GM23338 (cell line): ENCODE data around the gene EXOG. TPM values are rescaled to one million over a fixed set of nuclear protein-coding genes. Genes with fewer than 3 reads are reported as not detected.

ENCODE experiments used
- ATAC-seq: fragments of 200-7000 bp; cut with Tn5 transposase; 3 replicates; pipeline ENCODE4 v1.9.1; 2020
- DNase-seq: peaks from one replicate; pipeline ENCODE4 v3.0.0-alpha.2; 2015; ENCODE audit warnings: low spot score
- H2AFZ ChIP-seq: fragments of 200-600 bp; sonication (generic); 2 replicates; pipeline ENCODE4 v1.8.0; 2016; ENCODE audit warnings: antibody characterized with exemption, mild to moderate bottlenecking, moderate library complexity
- H3F3A ChIP-seq: fragments of 200-600 bp; sonication (generic); replicated peaks from 2 replicates; pipeline ENCODE4 v1.8.0; 2017; ENCODE audit warnings: antibody characterized with exemption, mixed run types, low read depth
- H3K27ac ChIP-seq: fragments of 200-600 bp; sonication (generic); 2 replicates; pipeline ENCODE4 v1.6.1; 2016; ENCODE audit warnings: low read depth
- H3K27me3 ChIP-seq: fragments of 200-600 bp; sonication (generic); 2 replicates; pipeline ENCODE4 v1.8.0; 2016; ENCODE audit warnings: mild to moderate bottlenecking, mixed run types, moderate library complexity; ENCODE audit not compliant: insufficient read depth
- H3K36me3 ChIP-seq: fragments of 200-600 bp; sonication (generic); 2 replicates; pipeline ENCODE4 v1.8.0; 2016; ENCODE audit warnings: mild to moderate bottlenecking; ENCODE audit not compliant: insufficient read depth
- H3K4me1 ChIP-seq: fragments of 200-600 bp; sonication (generic); 2 replicates; pipeline ENCODE4 v1.8.0; 2016; ENCODE audit warnings: mild to moderate bottlenecking, moderate library complexity; ENCODE audit not compliant: insufficient read depth
- H3K4me2 ChIP-seq: fragments of 200-600 bp; sonication (generic); 2 replicates; pipeline ENCODE4 v1.7.1; 2017; ENCODE audit warnings: mixed run types
- H3K4me3 ChIP-seq: fragments of 200-600 bp; sonication (generic); 2 replicates; pipeline ENCODE4 v1.6.1; 2016; ENCODE audit warnings: mixed run types
- H3K79me2 ChIP-seq: fragments of 200-600 bp; sonication (generic); replicated peaks from 2 replicates; pipeline ENCODE4 v1.8.0; 2017; ENCODE audit warnings: mild to moderate bottlenecking; ENCODE audit not compliant: insufficient read depth
- H3K9me2 ChIP-seq: fragments of 200-600 bp; sonication (generic); 2 replicates; pipeline ENCODE4 v1.8.0; 2017; ENCODE audit not compliant: insufficient read depth
- H4K20me1 ChIP-seq: fragments of 200-600 bp; sonication (generic); replicated peaks from 2 replicates; pipeline ENCODE4 v1.8.0; 2017; ENCODE audit warnings: mild to moderate bottlenecking; ENCODE audit not compliant: insufficient read depth
- H3K27ac Mint-ChIP-seq: 2 replicates; pipeline ENCODE4 v1.8.0; 2020; ENCODE audit warnings: inconsistent platforms, mild to moderate bottlenecking, moderate library complexity, mixed read lengths
- H3K27me3 Mint-ChIP-seq: 3 replicates; pipeline ENCODE4 v1.8.0; 2022; ENCODE audit warnings: low read depth, mild to moderate bottlenecking, moderate library complexity, mixed read lengths, inconsistent platforms; ENCODE audit not compliant: insufficient read depth, poor library complexity
- H3K36me3 Mint-ChIP-seq: 3 replicates; pipeline ENCODE4 v1.8.0; 2021; ENCODE audit warnings: low read depth, mild to moderate bottlenecking, inconsistent platforms, moderate library complexity, mixed read lengths
- H3K4me1 Mint-ChIP-seq: 3 replicates; pipeline ENCODE4 v1.8.0; 2020; ENCODE audit warnings: mild to moderate bottlenecking, inconsistent platforms, mixed read lengths
- H3K4me3 Mint-ChIP-seq: 3 replicates; pipeline ENCODE4 v1.8.0; 2021; ENCODE audit warnings: moderate library complexity, mild to moderate bottlenecking, inconsistent platforms, mixed read lengths
- H3K9me3 Mint-ChIP-seq: 3 replicates; pipeline ENCODE4 v1.8.0; 2020; ENCODE audit warnings: moderate library complexity, mild to moderate bottlenecking, inconsistent platforms, mixed read lengths
- CREB1 ChIP-seq: fragments of 250-450 bp; sonication (Bioruptor Pico); IDR thresholded peaks from 2 replicates; pipeline ENCODE4 v1.5.0; 2020; ENCODE audit warnings: low read depth, mild to moderate bottlenecking, moderate library complexity
- ETS1 ChIP-seq: IDR thresholded peaks from 2 replicates; pipeline ENCODE4 v1.6.1; 2016; ENCODE audit warnings: antibody characterized with exemption
- EZH2 ChIP-seq: fragments of 200-600 bp; sonication (generic); IDR thresholded peaks from one replicate; pipeline ENCODE4 v1.8.0; 2017; ENCODE audit warnings: antibody characterized with exemption, mild to moderate bottlenecking, low read depth; ENCODE audit not compliant: unreplicated experiment
- EZH2phosphoT487 ChIP-seq: fragments of 200-600 bp; sonication (generic); IDR thresholded peaks from one replicate; pipeline ENCODE4 v1.8.1; 2018; ENCODE audit warnings: antibody characterized with exemption; ENCODE audit not compliant: unreplicated experiment
- JUNB ChIP-seq: IDR thresholded peaks from one replicate; pipeline ENCODE4 v1.6.1; 2016; ENCODE audit warnings: antibody characterized with exemption; ENCODE audit not compliant: unreplicated experiment
- NANOG ChIP-seq: IDR thresholded peaks from 2 replicates; pipeline ENCODE4 v1.6.1; 2016; ENCODE audit warnings: antibody characterized with exemption, borderline replicate concordance
- REST ChIP-seq: IDR thresholded peaks from one replicate; pipeline ENCODE4 v1.6.1; 2018; ENCODE audit warnings: antibody characterized with exemption; ENCODE audit not compliant: unreplicated experiment
- ZNF114 ChIP-seq: fragments of 250-450 bp; sonication (Bioruptor Pico); IDR thresholded peaks from 2 replicates; pipeline ENCODE4 v1.5.0; 2020; ENCODE audit warnings: mild to moderate bottlenecking, moderate library complexity
- ZNF331 ChIP-seq: fragments of 250-450 bp; sonication (Bioruptor Pico); IDR thresholded peaks from 2 replicates; pipeline ENCODE4 v1.5.0; 2020; ENCODE audit warnings: low read depth, mild to moderate bottlenecking, moderate library complexity
- ZNF462 ChIP-seq: fragments of 250-450 bp; sonication (Bioruptor Pico); IDR thresholded peaks from 2 replicates; pipeline ENCODE4 v1.5.0; 2020; ENCODE audit warnings: mild to moderate bottlenecking, moderate library complexity
- polyA plus RNA-seq: library from polyadenylated mRNA; unstranded; fragments of >200 nt; fragmentation: Nextera tagmentation; extraction: Ambion mirVana; gene quantifications from 2 replicates; pipeline ENCODE4 v1.2.1, GENCODE V29; 2016
- total RNA-seq: library from RNA; depleted of rRNA; stranded (reverse); fragments of >200 nt; shearing (Covaris generic); gene quantifications from 2 replicates; pipeline ENCODE4 v1.2.3, GENCODE V29; 2014

EXOG gene
- total and polyA plus RNA-seq, 2 experiments from 2014 or later = 9.7 to 11.3 TPM

GRCh38 chr3:38555149-38555840 lies 59.2 kb downstream of the EXOG start:
- Histone ChIP-seq H4K20me1 (no peaks in the 10 kb centered on the region), H2AFZ (no peak overlapping the region), H3K36me3 (no peaks in the 10 kb centered on the region), H3K4me2 (no peak overlapping the region), H3K27me3 (no peaks in the 10 kb centered on the region), H3K4me3 (no peak overlapping the region), H3K9me2 (0 out of 2 replicates have a peak, but pooled peaks cover 12% of the 10 kb centered on the region), H3K4me1 (no peaks in the 10 kb centered on the region), H3F3A (no peaks in the 10 kb centered on the region), H3K79me2 (no peaks in the 10 kb centered on the region), H3K27ac (no peak overlapping the region)
- no peak overlapping the region for H3K4me3 Mint-ChIP-seq
- no peaks in the 10 kb centered on the region for H3K4me1 Mint-ChIP-seq
- peaks cover 6% of the 10 kb centered on the region; the same call in 2 of the 3 replicates for H3K9me3 Mint-ChIP-seq
- no peak for TF ChIP-seq ZNF114 (CRISPR knock-in tag)
- no peak for TF ChIP-seq EZH2
- no peak for TF ChIP-seq EZH2phosphoT487
- TF ChIP-seq REST = no peak
- TF ChIP-seq ZNF462 (CRISPR knock-in tag) = no peak
- no peak for TF ChIP-seq ZNF331 (CRISPR knock-in tag)
- no peak for TF ChIP-seq NANOG
- no peak for TF ChIP-seq ETS1
- TF ChIP-seq CREB1 (CRISPR knock-in tag) = no peak
- no peak for TF ChIP-seq JUNB
- H3K36me3 Mint-ChIP-seq = peaks cover 54% of the 10 kb centered on the region
- DNase-seq (no peak), ATAC-seq (no peak)
- H3K27me3 Mint-ChIP-seq = no peaks in the 10 kb centered on the region
- H3K27ac Mint-ChIP-seq = no peak overlapping the region
